HG03045 (cell line): ENCODE measurements around the gene LRRC61.
"Not testable (repeated sequence)": the region's sequence is repeated elsewhere in the genome, so short reads cannot be mapped to it uniquely, and the experiment has no call there.

ENCODE experiments used
- ATAC-seq: cut with Tn5 transposase; IDR thresholded peaks from one replicate; pipeline ENCODE4 v1.9.1; 2021; ENCODE audit warnings: mild to moderate bottlenecking, moderate library complexity; ENCODE audit not compliant: unreplicated experiment

LRRC61 gene

GRCh38 chr7:150307129-150307528 lies 16.0 kb upstream of the LRRC61 start:
- ATAC-seq, result no peak

DNA sequence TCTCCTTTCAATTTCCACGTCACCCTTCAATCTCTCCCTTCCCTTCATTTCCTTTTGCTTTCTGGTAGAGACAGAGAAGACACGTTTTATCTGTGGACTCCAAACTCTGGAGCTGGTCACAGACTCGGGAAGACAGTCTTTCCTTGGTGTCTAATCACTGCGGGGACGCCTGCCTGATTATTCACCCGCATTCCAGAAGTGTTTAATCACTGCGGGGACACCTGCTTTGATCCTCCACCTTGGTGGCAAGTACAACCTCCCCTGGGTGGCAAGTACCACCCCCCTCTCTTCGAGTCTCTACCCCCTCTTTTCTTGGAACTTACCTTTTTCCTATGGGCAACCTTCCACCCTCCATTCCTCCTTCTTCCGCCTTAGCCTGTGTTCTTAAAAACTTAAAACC lies 15.3 kb upstream of the LRRC61 start:
- no peak for ATAC-seq

DNA sequence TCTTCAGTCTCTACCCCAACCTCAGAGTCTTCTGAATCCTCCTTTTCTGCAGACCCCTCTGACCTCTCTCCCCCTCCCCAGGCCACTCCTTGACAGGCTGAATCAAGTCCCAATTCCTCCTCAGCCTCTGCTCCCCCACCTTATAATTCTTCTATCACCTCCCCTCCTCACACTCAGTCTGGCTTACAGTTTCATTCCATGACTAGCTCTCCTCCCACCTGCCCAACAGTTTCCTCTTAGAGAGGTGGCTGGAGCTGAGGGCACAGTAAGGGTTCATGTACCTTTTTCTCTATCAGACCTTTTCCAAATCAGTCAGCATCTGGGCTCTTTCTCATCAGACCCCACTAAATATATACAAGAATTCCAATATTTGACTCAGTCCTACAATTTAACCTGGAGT lies 14.6 kb upstream of the LRRC61 start:
- ATAC-seq, result no peak

DNA sequence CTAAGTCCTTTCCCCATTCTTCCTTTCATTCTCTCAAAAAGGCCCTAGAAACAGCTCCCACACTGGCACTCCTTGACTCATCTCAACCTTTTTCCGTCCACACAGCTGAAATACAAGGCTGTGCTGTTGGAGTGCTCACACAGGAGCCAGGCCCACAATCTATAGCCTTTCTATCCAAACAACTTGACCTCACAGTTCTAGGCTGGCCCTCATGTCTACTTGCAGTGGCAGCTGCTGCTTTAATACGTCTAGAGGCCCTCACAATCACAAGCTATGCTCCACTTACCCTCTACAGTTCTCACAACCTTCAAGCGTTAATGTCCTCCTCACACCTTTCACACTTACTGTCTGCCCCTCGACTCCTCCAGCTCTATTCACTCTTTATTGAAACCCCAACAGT lies 12.0 kb upstream of the LRRC61 start:
- ATAC-seq, result no peak

GRCh38 chr7:150311711-150312110 lies 11.4 kb upstream of the LRRC61 start:
- ATAC-seq, result no peak

DNA sequence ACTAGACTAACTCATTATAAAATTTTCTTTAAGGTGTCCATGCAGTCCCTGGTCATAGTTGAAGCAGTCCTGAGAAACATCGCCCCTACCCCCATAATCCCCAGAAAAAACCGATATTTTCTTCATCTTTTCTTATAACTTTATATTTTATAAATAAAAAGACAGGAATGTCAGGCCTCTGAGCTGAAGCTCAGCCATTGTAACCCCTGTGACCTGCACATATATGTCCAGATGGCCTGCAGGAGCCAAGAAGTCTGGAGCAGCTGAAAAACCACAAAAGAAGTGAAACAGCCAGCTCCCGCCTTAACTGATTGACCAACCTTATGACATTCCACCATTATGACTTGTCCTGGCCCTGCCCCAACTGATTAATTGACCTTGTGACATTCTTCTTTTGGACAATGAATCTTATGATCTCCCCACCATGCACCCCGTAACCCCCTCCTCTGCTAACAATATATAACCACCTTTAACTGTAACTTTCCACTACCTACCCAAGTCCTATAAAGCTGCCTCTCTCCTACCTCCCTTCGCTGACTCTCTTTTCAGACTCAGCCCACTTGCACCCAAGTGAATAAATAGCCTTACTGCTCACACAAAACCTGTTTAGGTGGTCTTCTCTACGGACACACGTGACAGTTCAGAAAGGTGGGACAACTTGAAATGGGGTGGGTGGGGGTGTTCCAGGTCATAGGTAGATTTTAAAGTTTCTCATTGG lies 10.3 kb upstream of the LRRC61 start:
- ATAC-seq, result not testable (repeated sequence)

DNA sequence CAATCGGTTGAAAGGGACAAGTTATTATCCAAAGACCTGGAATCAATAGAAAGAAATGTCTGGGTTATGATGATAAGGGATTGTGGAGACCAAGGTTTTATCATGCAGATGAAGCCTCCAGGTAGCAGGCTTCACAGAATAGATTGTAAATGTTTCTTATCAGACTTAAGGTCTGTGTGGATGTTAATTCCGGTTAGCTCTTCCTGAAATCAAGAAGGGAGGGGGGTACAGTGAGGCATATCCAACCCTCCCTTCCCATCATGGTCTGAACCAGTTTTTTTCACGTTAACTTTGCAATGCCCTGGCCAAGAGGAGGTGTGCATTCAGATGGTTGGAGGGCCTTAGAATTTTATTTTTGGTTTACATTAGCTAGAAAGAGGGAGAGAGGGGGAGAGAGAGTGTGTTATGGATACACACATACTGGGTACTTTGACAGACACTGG lies 9.8 kb upstream of the LRRC61 start:
- ATAC-seq, result no peak

- ATAC-seq, result no peak
Measured at GRCh38 chr7:150313870-150314269, 9.3 kb upstream of the LRRC61 start.

DNA sequence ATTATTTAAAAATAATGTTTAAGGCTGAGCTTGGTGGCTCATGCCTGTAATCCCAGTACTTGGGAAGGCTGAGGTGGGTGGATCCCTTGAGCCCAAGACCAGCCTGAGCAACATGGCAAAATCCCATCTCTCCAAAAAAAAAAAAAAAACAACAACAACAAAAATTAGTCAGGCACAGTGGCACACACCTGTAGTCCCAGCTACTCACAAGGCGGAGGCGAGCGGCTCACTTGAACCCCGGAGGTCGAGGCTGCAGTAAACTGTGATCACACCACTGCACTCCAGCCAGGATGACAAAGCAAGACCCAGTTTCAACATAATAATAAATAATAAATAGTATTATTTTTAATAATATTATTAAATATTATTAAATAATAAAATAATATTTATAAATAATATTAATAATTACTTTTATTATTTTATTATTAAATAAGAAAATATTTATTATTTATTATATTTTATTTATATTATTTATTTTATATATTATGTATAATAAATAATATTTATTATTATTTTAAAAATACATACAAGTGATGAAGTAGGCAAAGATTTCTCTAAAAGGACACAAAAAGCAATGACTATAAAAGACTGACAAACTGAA lies 8.4 kb upstream of the LRRC61 start:
- no peak for ATAC-seq

DNA sequence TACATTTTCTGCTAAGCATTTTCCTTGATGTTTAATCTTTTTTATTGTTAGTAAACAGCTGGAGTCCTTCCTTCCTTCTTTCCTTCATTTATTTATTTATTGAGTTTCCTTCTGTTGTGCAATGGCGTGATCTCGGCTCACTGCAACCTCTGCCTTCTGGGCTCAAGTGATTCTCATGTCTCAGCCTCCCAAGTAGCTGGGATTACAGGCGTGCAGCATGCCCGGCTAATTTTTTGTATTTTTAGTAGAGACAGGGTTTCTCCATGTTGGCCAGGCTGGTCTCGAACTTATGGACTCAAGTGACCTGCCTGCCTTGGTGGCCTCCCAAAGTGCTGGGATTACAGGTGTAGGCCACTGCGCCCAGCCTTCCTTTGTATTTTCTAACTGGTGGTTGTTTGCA lies 6.2 kb upstream of the LRRC61 start:
- ATAC-seq, result not testable (repeated sequence)

DNA sequence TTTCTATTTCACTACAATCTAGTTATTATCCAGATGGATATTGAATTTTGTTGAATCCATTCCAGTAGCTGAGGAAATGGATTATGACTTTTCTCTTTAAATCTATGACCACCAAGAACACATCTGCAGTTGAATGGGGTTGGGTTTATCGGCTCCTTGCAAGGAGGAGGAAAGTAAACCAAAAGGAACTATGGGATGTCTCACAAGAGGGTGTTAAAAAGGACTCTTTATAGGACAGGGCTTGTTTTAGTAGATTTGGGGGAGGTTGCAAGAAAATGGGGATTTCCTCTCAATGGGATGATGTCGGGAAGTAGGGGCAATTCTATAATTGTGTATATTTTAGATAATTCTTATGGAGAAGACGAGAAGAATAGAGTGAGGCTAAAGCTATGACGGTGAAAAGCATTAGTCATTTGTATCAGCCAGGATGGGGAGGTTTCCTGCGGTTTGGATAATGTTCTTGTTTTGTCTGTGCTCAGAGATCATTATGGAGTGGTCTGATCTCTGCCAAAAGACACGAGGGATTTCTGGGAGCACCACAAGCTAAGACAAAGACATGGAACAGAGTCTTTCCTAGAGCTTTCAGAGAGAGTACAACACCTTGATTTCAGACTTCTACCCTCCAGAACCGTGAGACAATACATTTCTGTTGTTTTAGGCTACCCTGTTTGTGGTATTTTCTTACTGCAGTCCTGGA lies 5.3 kb upstream of the LRRC61 start:
- ATAC-seq, result no peak

DNA sequence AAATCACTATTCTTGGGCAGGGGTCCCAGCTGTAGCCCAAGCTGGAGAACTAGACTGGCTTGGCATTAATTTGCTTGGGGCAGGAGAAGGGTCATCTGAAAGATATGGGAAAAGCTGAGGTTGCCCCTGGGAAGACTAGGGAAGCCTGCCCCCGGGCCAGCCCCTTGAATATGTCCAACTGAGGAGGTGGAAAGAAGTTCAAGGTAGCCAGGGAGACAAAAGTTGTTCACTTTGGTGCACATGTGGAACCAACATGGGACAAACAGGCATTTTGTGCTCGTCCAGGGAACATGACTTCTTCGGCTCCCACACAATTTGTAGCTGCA lies 1.4 kb upstream of the LRRC61 start:
- no peak for ATAC-seq

GRCh38 chr7:150322114-150322832 lies 882 bp upstream of the LRRC61 start:
- ATAC-seq, result no peak

GRCh38 chr7:150323682-150324372 lies 672 bp downstream of the LRRC61 start:
- ATAC-seq, result peak; percentile 29

- ATAC-seq, result no peak
Measured at GRCh38 chr7:150324373-150324961, 1.3 kb downstream of the LRRC61 start.

- ATAC-seq, result no peak
Measured at GRCh38 chr7:150325110-150325611, 2.0 kb downstream of the LRRC61 start.

GRCh38 chr7:150325901-150326300 lies 2.7 kb downstream of the LRRC61 start:
- no peak for ATAC-seq

DNA sequence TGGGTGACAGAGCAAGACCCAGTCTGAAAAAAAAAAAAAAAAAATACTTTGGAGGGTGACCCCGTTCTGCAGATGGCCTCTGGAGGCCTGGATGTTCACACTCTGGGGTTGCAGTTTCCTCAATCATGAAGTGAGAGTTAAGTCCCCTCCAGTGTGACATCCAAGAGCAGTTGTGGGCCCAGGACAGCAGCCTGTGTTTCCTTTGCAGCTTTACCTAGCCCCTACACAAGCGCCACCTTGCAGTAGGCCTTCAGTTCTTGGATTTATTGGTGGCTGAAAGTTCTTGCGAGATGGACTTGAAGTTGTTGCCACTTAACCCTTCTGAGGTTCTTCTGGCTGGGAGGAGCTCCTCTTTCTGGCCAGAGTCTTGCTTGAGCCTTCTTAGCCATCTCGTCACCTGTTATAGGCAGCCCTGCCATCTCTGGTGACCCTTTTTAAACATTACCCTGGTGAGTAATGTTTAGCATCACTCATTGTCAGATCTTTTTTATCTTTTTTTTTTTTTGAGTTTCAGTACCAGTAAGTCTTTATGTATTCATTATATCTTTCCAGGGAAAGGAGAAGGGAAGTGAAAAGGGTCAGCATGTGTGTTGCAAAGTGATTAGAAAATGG lies 3.6 kb downstream of the LRRC61 start:
- ATAC-seq, result no peak

DNA sequence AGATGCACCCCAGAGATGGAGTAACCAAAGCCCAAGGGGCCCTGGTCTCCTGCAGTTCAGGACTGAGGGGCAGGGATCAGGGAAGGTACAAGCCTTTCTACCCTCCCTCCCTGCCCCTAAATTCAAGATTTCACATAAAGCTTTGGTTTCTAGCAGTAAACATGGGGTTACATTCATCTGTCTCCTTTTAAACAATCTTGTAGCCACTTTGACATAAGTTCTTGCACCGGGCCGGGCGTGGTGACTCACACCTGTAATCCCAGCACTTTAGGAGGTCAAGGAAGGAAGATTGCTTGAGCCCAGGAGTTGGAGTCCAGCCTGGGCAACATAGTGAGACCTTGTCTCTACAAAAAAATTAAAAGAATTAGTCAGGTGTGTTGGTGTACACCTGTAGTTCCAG lies 4.2 kb downstream of the LRRC61 start:
- ATAC-seq, result no peak
